CD4-positive, alpha-beta T cell treated with Interleukin-6 for 4 hours (primary cell): ENCODE measurements around the gene NACC2.

Source experiments
- DNase-seq: peaks from one replicate; pipeline ENCODE4 v3.0.0-alpha.2; 2020; ENCODE audit warnings: mixed read lengths

The NACC2 gene

GRCh38 chr9:135989722-135990467 is 105.2 kb downstream of the NACC2 start:
- peak; percentile 61 for DNase-seq

DNA sequence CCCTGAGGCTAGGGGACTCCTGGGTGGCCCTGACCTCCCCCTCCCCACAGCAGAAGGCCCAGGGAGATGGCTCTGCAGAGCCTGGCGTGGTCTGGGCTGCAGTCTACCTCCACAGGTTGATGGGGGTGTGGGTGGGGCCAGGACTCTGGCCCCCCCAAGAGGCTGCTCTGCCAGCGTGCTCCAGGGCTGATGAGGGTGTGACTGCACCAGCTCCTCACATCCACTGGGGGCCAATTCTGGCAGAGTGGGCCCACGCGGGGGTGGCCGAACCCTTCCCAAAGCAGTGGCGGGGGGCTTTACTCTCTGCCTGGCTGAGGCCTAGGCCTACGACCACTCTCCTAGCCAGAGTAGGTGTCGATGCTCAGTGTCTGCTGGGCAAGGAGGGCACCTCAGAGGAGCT is 105.9 kb downstream of the NACC2 start:
- DNase-seq = no peak

DNA sequence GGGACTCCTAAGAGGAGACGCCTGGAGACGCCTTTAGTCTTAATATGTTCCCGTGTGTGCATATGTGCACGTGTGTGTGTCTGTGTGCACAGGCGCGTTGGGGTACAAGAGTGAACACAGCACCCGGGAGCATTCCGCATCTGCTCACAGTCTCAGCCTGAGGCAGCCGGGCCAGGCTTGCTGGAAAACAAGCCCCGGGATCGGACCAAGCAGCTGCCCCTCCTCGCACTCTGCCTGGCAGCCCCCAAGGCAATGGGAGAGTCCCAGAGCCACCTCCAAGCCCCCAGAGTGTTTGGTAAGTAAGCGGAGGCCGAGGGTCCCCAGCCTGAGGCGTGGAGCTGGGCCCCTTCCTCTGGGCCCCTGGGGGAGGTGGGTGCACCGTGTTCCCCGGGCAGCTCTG is 106.6 kb downstream of the NACC2 start:
- no peak for DNase-seq

- DNase-seq = no peak
Observed at GRCh38 chr9:135987838-135988404, 107.2 kb downstream of the NACC2 start.

DNA sequence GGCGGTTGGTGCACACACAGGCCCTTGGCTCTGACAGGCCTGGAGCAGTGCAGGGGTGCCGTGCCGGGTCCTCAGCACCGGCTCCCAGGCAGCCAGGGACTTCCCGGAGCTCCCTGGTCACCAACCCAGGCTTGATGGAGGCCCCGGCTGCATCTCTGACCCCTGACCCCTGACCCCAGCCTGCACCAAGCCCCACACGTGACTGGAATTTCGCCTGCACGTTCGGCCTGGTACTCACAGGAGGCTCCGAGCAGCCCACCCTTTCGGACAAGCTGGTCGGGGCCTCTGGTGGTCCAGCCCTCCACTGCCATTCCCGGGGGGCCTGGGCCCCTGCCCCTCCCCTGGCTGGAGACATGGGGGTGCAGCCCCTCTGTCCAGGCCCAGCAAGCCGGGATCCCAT is 108.5 kb downstream of the NACC2 start:
- no peak for DNase-seq

GRCh38 chr9:135985889-135986288 is 109.2 kb downstream of the NACC2 start:
- no peak for DNase-seq

GRCh38 chr9:135985459-135985774 is 109.7 kb downstream of the NACC2 start:
- no peak for DNase-seq

GRCh38 chr9:135984072-135984710 is 110.9 kb downstream of the NACC2 start:
- DNase-seq = no peak

DNA sequence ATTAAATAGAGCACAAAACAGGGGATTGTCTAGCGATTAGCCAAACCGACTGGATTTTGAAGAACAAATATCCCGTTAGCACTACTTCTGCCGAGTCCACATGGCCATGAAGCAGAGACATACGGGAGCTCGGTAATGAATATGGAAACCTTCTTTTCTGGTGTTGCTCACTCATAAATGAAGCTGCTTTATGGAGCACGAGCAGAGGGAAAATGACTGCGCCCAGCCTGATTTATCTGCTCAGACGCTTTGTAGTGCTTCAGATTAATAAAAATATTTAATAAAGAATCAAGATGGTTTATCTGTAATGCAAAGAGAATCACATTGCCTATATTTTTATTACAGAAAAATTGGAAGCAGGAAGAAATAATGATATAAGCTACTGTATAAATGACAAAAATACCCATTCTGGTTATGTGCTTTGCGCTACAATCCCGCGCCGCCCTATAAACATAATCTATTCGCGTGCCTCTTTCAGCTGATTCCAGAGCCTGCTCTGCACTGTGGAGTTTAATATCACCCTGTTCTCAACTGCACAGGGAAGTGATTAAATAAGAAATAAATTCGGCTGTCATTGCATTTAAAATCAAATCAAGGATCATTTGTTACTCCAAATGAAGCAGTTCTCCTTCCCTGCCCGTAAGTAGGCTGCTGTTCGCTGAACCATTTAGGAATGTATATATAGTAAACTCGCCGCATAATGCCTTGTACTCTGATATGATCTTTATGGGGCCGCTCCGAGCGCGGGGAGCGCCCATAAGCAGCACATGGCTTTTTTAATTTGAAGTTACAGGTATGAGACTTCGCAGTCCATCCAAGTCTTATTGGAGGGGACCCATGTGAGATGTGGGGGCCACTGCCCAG is 111.6 kb downstream of the NACC2 start:
- DNase-seq = no peak

DNA sequence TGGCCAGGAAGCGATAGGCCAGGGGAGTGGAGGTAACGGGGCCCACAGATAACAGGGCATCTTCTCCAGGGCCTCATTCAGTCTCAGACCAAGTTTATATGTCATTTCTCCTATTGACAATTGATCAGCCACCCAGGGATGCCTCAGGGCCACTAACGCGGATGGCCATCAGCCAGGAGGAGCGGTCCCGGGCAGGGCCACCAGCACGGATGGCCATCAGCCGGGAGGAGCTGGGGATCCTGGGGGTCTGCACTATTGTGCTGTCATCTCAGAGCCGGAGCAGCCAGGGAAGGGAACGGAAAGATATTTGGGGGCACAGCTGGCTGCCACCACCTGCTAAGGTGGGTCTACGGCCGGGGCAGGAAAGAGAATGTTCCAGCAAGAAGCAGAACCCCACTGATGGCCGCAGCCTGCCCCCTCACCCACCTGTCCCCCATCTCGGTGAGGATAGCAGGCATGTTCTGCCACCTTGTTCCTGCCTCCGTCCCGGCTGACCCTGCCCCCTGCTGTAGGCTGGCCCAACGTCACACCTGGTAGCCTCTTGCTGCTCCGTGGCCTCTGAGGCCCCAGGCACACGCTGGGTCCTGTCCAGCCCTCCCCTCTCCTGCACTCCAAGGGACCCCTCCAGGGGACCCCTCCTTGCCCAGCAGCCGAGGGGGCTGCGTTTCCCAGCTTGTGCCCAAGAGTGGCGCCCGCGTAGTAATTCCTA is 112.4 kb downstream of the NACC2 start:
- DNase-seq = no peak

DNA sequence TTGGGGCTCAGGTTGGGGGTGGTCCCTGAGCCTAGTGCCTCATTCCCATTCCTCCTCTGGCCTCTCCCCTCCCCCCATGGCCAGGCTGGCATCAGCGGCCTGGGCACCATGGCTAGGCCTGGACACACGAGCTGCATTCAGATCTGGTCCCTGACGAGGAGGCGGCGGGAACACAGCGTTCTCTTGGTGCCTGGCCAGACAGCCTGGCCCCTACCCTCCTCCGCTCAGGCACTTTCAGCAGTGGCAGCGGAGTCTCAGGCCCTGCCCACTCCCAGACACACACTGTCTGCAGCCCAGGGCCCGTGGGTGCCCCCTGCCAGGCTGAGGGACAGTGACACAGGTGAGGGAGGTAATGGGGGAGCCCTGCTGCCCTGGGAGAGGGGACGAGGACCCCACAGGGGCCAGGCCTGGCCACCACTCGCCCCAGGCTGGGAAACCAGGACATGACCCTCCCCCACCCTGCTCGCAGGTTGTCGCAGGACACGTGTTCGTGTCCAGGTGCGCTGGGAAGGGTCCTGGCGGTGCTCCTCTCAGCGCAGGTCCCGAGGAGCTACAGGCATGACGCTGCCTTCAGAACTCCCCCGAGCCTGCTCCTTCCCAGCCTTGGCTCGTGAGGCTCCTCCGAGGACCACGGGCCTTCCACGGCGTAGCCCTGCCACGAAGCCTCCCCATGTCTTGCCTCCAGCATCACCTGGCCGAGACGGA is 114.0 kb downstream of the NACC2 start:
- DNase-seq = no peak

DNA sequence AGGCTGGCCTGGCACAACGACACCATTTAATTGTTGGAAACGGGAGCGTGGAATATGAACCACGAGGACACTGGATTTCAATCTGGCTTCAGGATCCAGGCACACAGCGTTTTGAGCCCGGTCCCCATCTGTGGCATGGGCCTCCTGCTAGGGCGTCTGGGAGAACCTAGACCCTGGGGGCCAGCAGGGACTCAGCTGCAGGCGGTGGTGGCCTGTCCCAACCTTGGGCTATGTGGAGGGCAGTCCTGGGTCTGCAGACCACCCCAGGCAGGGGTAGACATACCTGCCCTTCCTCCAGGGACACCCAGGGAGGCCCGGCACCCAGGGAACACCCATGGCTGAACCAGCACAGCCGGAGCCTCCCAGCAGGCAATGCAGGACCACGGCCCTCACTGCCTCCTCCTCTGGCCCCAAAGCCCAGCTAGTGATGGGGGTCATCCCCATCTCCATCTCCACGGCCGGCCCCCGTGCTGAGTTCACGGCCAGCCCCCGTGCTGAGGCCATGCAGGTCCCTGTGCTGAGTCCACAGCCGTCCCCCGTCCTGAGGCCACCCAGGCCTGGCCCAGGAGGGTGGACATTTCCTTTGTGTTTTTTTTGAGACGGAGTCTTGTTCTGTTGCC is 115.4 kb downstream of the NACC2 start:
- no peak for DNase-seq

DNA sequence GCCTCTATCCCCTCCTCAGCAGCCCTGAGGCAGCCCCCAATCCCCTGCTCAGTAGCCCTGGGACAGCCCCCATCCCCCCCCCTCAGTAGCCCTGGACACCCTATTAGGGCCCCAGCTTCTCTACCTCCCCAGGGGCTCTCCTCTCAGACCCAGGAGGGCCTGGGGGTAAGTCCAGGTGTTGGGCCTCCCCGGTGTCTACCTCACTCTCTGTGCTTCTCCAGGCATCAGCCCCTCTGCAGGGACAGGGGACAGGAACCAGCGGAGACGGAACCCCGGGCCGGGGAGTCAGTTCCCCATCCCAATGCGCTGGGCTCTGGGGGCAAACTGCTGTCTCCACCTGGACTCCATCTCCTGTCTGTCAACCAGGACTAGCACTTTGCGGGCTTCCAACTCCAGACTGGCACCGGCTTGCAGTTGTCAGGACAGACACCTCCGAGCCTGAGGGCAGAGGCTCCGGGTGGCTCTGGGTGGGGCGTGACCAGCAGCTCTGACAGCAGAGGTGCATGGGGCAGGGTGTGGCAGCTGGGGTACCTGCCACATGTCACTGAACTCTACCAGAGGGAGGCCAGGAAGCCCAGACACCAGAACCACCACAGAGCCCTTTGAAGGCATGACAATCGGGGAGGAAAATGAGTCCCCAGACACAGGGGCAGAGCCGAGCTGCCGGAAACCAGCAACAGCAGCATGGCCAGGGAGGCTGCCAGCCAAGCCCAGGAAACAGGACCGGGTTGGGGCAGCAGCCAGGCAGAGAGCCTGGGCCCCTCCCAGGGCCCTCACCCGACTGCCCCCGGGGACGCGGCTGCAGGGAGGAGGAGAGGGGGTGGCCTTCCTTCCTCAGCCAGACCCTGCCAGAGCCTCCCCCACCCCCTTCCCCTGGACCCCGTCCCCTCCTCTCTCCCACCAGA is 116.2 kb downstream of the NACC2 start:
- DNase-seq = peak; percentile 78

DNA sequence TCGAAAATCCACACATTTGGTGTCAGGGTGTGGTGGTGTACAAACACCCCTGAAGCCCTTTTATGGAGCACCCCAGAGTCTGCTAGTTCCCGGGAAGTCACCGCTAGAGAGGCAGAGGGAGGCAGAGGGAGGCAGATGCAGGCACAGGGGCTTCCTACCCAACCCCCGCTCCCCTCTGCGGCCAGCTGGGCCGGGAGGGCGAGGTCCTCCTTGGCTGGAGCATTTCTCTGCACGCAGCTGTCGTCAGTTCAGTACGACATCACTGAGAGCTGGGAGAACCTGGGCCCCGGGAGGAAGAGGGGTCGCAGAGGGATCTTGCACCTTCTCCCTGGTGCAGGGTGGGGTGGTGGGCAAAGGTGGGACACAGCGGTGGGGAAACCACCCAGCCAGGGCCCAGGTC is 118.1 kb downstream of the NACC2 start:
- no peak for DNase-seq

GRCh38 chr9:135976531-135976930 is 118.6 kb downstream of the NACC2 start:
- DNase-seq = no peak

- no peak for DNase-seq
Observed at GRCh38 chr9:135975834-135976233, 119.3 kb downstream of the NACC2 start.

DNA sequence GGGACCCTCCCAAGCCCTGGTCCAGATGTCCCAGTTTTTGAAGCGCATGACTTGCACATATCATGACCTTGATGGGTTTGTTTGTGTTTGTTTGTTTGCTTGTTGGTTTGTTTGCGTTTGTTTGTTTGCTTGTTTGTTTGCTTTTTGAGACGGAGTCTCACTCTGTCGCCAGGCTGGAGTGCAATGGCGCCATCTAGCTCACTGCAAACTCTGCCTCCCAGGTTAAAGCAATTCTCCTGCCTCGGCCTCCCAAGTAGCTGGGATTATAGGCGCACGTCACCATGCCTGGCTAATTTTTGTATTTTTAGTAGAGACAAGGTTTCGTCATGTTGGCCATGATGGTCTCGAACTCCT is 120.9 kb downstream of the NACC2 start:
- no peak for DNase-seq

- no peak for DNase-seq
Observed at GRCh38 chr9:135973277-135974219, 121.5 kb downstream of the NACC2 start.

- peak; percentile 53 for DNase-seq
Observed at GRCh38 chr9:135971892-135972291, 123.2 kb downstream of the NACC2 start.
